HFF-Myc (cell line): ENCODE data around the gene MAPK12.

Experiments used
- DNase-seq: peaks from one replicate; pipeline ENCODE4 v3.0.0-alpha.2; 2011; ENCODE audit warnings: low read depth; ENCODE audit errors: extremely low read depth
- H3K4me3 ChIP-seq: replicated peaks from 2 replicates; pipeline ENCODE4 v1.5.1; 2011; ENCODE audit warnings: low read depth, mild to moderate bottlenecking, control low read depth, low read length
- CTCF ChIP-seq: IDR thresholded peaks from 2 replicates; pipeline ENCODE4 v1.5.1; 2012; ENCODE audit warnings: mild to moderate bottlenecking, low read depth, low read length, control low read depth; ENCODE audit errors: missing control alignments

MAPK12 gene

GRCh38 chr22:50246242-50247175 is 15.0 kb downstream of the MAPK12 start:
- no peak for DNase-seq

GRCh38 chr22:50245214-50246072 is 16.0 kb downstream of the MAPK12 start:
- peak overlapping the region; percentile 95 for H3K4me3 ChIP-seq
- TF ChIP-seq CTCF, result no peak
- DNase-seq, result no peak

More at GRCh38 chr22:50246242-50247175, 15.0 kb downstream of the MAPK12 start:
- no peak for TF ChIP-seq CTCF
- H3K4me3 ChIP-seq, result peak overlapping the region; percentile 95

GRCh38 chr22:50244420-50245213 is 16.9 kb downstream of the MAPK12 start, which contains the start of gene TUBGCP6:
Gene TUBGCP6 (minus strand): TSS chr22:50245023. CDS start chr22:50244459, 564 bp downstream.
- DNase-seq, result peak; percentile 52
- H3K4me3 ChIP-seq, result peak within 1 kb of the TSS; percentile 95
- TF ChIP-seq CTCF, result no peak

GRCh38 chr22:50243685-50244419 is 17.6 kb downstream of the MAPK12 start:
- DNase-seq, result no peak
- no peak for TF ChIP-seq CTCF
- peak overlapping the region; percentile 95 for H3K4me3 ChIP-seq

- peak overlapping the region; percentile 95 for H3K4me3 ChIP-seq
- TF ChIP-seq CTCF, result no peak
- DNase-seq, result no peak
Measured at GRCh38 chr22:50242406-50242949, 19.0 kb downstream of the MAPK12 start.

- no peak for DNase-seq
- no peak overlapping the region for H3K4me3 ChIP-seq
- no peak for TF ChIP-seq CTCF
Measured at GRCh38 chr22:50238755-50239154, 22.7 kb downstream of the MAPK12 start.
